Activated CD8-positive, alpha-beta memory T cell treated with anti-CD3 and anti-CD28 coated beads for 1 hour (primary cell): Measurements from ENCODE around the gene GSC.
"Not testable (repeated sequence)": the region's sequence is repeated elsewhere in the genome, so short reads cannot be mapped to it uniquely, and the experiment has no call there.

Source experiments
- DNase-seq, 2 donors: peaks; one replicate each; pipeline ENCODE4 v3.0.0-alpha.2; 2020; ENCODE audit warnings: low read depth in 1 of 2; ENCODE audit errors: extremely low read depth in 1 of 2

GSC gene

GRCh38 chr14:94747739-94748138 is 22.2 kb downstream of the GSC start:
- no peak for DNase-seq

- not testable (repeated sequence) for DNase-seq
These were observed 22.8 kb downstream of the GSC start for GRCh38 chr14:94747153-94747552.

GRCh38 chr14:94746131-94746530 is 23.8 kb downstream of the GSC start:
- no peak for DNase-seq

GRCh38 chr14:94738751-94739150 is 31.2 kb downstream of the GSC start:
- DNase-seq, result no peak

GRCh38 chr14:94738097-94738496 is 31.8 kb downstream of the GSC start:
- DNase-seq, result no peak

DNA sequence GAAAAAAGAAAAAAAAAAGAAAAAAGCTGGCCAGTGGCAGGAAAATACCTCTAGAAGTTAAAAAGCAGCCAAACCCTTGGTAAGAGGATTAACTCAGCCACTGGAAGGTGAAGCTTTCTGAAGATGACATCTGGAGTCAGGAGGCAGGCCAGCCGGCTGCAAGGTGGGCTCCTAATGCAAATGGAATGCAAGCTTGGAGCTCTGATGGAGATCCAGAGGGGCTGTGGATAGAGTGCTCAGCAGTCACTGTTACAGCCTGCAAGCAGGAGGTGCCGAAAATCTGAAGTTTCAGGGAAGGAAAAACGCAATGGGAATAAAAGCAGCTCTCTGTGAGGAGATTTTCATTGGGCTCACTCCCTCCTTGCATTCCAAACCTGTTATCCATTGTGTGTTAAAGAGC is 41.0 kb downstream of the GSC start:
- DNase-seq, result no peak

DNA sequence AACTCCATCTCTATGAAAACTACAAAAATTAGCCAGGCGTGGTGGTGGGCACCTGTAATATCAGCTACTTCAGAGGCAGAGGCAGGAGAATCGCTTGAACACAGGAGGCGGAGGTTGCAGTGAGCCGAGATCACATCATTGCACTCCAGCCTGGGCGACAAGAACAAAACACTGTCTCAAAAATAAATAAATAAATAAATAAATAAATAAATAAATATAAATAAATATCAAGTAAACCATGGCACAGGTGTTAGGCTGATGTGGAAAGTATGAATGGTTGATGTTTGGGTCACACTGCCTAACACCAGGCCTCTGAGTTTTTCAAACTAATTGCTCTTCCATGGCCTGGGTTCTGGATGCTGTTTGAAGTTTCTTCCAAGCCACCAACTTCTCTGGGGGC is 41.5 kb downstream of the GSC start:
- not testable (repeated sequence) for DNase-seq

- not testable (repeated sequence) for DNase-seq
These were observed 43.3 kb downstream of the GSC start for GRCh38 chr14:94726649-94727048.

GRCh38 chr14:94724993-94725392 is 44.9 kb downstream of the GSC start:
- DNase-seq, result no peak

- DNase-seq, result no peak
These were observed 47.5 kb downstream of the GSC start for GRCh38 chr14:94722397-94722796.
